Measurements from ENCODE around the gene SULF2. TPM values are rescaled to one million over a fixed set of nuclear protein-coding genes. Genes with fewer than 3 reads are reported as not detected.

Gene SULF2
- total and polyA plus RNA-seq, 2 of the 13 experiments (the other 11 are each of a cell fraction or from before 2014, with no cell fraction given) = 7.2 to 50.9 TPM

DNA sequence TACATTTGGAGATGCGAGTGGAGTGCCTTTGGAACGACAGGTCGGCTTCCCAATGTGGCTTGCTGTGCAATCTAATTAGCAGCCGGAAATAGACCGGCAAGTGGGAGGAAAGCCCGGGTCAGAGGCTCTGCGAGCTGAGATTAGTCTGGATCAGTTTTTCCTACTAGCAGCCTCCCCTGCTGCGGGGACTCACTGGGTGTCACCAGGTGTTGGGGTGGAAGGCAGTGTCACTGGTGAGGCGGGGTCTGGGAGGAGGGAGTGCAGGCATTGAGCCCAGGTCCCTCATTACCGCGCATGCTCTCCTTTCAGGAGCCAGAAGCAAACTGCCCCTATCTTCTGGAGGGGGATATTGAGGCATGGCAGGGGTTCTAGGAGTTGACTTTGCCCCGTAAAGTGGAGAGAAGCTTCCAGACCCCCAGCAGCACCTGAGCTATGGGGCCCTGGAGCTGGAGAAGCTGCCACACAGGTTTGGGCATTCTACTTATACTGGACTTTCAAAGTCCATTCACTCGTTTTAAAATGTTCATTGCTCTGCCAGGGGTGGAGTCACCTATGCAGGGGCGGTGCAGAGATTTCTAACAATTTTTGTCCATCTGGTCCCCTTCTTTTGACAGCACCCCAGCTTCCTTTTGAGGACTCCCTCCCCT, 11.0 kb downstream of the SULF2 start (continued):
- TF ChIP-seq, protein P1, sequence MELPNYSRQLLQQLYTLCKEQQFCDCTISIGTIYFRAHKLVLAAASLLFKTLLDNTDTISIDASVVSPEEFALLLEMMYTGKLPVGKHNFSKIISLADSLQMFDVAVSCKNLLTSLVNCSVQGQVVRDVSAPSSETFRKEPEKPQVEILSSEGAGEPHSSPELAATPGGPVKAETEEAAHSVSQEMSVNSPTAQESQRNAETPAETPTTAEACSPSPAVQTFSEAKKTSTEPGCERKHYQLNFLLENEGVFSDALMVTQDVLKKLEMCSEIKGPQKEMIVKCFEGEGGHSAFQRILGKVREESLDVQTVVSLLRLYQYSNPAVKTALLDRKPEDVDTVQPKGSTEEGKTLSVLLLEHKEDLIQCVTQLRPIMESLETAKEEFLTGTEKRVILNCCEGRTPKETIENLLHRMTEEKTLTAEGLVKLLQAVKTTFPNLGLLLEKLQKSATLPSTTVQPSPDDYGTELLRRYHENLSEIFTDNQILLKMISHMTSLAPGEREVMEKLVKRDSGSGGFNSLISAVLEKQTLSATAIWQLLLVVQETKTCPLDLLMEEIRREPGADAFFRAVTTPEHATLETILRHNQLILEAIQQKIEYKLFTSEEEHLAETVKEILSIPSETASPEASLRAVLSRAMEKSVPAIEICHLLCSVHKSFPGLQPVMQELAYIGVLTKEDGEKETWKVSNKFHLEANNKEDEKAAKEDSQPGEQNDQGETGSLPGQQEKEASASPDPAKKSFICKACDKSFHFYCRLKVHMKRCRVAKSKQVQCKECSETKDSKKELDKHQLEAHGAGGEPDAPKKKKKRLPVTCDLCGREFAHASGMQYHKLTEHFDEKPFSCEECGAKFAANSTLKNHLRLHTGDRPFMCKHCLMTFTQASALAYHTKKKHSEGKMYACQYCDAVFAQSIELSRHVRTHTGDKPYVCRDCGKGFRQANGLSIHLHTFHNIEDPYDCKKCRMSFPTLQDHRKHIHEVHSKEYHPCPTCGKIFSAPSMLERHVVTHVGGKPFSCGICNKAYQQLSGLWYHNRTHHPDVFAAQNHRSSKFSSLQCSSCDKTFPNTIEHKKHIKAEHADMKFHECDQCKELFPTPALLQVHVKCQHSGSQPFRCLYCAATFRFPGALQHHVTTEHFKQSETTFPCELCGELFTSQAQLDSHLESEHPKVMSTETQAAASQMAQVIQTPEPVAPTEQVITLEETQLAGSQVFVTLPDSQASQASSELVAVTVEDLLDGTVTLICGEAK (IDR thresholded peaks at IDR 0.05) = no peak
- TF ChIP-seq, protein P1 (CRISPR knock-in tag; IDR thresholded peaks at IDR 0.05) = no peak
- no peak for TF ChIP-seq ISX (CRISPR knock-in tag; conservative IDR thresholded peaks at IDR 0.05)

DNA sequence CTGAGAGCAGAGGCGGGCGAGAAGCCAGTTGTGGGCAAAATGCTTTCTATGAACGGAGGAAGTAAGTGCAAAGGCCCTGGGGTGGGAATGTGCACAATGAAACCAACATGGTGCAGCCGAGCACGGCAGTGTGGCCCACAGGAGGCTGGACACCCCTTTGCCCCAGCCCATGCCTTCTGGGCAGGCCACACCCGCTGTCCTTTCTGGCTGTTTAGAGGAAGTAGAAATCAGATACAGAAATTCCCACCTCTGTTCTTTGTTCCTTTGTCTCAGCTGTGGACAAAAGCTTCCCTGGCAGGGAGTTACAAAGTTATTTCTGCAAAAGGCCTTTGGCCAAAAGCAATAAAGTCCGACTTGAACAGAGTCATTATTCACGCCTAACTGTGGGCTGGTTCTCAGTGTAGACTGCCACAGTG, 11.9 kb downstream of the SULF2 start:
- no peaks in the 10 kb centered on the region; a peak in 1 of 5 replicates for H3K36me3 ChIP-seq (replicated peaks in 1 of 2; ENCODE audit: control insufficient read depth in 1 of 2, insufficient read depth in 2 of 2, low read length in 2 of 2)
- no peaks in the 10 kb centered on the region for H3K79me2 ChIP-seq (ENCODE audit: insufficient read depth, low read length)
- H4K20me1 ChIP-seq (ENCODE audit: insufficient read depth, low read length) = no peaks in the 10 kb centered on the region
- no peak overlapping the region for H3K4me2 ChIP-seq (ENCODE audit: low read depth, low read length)
- intact Hi-C loops (cut with micrococcal nuclease; ENCODE audit: unreplicated experiment) (no loop called here), in situ Hi-C loops (cut with HindIII; ENCODE audit: extremely low pct_ligation_motif_present, low pct_unique_long_range_greater_than_20kb) (no loop called here)
- no peak overlapping the region for H3K27ac ChIP-seq (ENCODE audit: extremely low read length, insufficient read depth, low read length)
- FAIRE-seq (no peak), ATAC-seq (no peak), DNase-seq (ENCODE audit: low spot score) (no peak)
- BruUV-seq (replicated peaks) = no TSS peak
- ChIA-PET CTCF (ENCODE audit: low intra/inter-chr PET ratio, low total read pairs) (no interaction called here), POLR2A (no interaction called here)
- H2AFZ ChIP-seq (ENCODE audit: low read length) = no peak overlapping the region
- H3K27me3 ChIP-seq (ENCODE audit: control insufficient read depth in 1 of 2, insufficient read depth in 2 of 2, low read length in 2 of 2) = no peaks in the 10 kb centered on the region
- WGBS (ENCODE audit: low lambda C conversion rate) = 79% methylated on average over 8 of the region's 8 CpGs
- no peaks in the 10 kb centered on the region for H3K9me3 ChIP-seq (ENCODE audit: low read length)
- H3K4me1 ChIP-seq (ENCODE audit: insufficient read depth, low read length) = peaks cover 19% of the 10 kb centered on the region
- no peak overlapping the region for H3K9ac ChIP-seq (ENCODE audit: insufficient read depth, low read depth, low read length)
- no peak overlapping the region for H3K4me3 ChIP-seq (replicated peaks in 1 of 3; ENCODE audit: insufficient read depth in 1 of 3, low read depth in 2 of 3, low read length in 3 of 3)
- TF ChIP-seq, protein P2, sequence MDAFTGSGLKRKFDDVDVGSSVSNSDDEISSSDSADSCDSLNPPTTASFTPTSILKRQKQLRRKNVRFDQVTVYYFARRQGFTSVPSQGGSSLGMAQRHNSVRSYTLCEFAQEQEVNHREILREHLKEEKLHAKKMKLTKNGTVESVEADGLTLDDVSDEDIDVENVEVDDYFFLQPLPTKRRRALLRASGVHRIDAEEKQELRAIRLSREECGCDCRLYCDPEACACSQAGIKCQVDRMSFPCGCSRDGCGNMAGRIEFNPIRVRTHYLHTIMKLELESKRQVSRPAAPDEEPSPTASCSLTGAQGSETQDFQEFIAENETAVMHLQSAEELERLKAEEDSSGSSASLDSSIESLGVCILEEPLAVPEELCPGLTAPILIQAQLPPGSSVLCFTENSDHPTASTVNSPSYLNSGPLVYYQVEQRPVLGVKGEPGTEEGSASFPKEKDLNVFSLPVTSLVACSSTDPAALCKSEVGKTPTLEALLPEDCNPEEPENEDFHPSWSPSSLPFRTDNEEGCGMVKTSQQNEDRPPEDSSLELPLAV (CRISPR knock-in tag; conservative IDR thresholded peaks at IDR 0.05; ENCODE audit: low read depth) = no peak
- TF ChIP-seq ZMYM3 (CRISPR knock-in tag; IDR thresholded peaks at IDR 0.05) = peak; percentile 47; the same call in 1 of the 2 replicates
- no peak for TF ChIP-seq KDM3A (CRISPR knock-in tag; IDR thresholded peaks at IDR 0.05; ENCODE audit: low read depth)

Measured in HepG2 (cell line).